ENCODE results near the gene TBL1XR1. TPM values are rescaled to one million over a fixed set of nuclear protein-coding genes. Genes with fewer than 3 reads are reported as not detected.
"Not testable (repeated sequence)": the region's sequence is repeated elsewhere in the genome, so short reads cannot be mapped to it uniquely, and the experiment has no call there.

TBL1XR1 gene
- total RNA-seq, 1 donor from 2014 or later, result 164 TPM

DNA sequence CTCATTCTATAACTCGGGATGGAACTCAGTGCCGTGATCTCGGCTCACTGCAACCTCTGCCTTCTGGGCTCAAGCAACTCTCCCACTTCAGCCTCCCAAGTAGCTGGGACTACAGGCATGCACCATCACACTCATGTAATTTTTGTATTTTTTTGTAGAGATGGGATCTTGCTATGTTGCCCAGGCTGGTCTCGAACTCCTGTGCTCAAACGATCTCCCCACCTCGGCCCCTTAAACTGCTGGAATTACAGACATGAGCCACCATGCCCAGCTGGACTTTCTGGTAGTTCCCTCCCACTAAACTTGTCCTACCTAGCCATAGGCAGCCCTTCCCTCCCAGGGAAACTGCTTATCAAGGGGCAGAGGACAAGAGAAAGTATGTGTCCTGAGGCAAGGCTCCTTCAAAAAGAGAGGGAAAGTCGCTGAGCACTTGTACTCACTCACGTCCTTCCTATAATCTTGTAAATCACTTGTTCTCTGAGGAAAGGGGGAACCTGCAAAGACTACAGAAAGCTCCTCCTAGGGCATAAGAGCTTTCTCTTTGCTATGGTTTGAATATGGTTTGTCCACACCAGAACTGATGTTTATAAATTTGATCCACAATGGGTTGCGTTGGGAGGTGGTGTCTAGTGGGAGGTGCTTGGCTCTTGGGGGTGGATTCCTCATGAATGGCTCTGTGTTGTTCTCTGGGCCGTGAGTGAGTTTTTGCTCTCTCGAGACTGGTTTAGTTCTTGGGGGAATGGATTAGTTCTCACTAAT is 13.6 kb upstream of the TBL1XR1 start:
- DNase-seq (ENCODE audit: low spot score), result no peak
- intact Hi-C loops (cut with DNase I), result no loop called here

GRCh38 chr3:177209509-177209908 is 12.2 kb upstream of the TBL1XR1 start:
- intact Hi-C loops (cut with DNase I), result no loop called here
- no peak for DNase-seq (ENCODE audit: low spot score)

GRCh38 chr3:177208781-177209180 is 11.5 kb upstream of the TBL1XR1 start:
- DNase-seq (ENCODE audit: low spot score), result no peak
- intact Hi-C loops (cut with DNase I), result no loop called here

DNA sequence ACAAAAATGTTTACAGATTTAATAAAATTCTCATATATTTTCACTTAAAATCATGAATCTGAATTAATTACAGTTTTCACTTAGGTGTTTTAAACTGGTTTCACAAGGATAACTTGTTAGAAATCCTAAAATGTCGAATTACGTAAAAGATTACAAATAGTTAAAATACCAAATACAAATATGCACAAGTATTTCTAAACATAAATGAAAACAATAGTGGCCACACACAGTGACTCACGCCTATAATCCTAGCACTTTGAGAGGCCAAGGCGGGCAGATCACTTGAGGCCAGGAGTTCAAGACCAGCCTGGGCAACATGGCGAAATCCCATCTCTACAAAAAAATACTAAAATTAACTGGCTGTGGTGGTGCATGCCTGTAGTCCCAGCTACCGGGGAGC is 10.9 kb upstream of the TBL1XR1 start:
- no peak for DNase-seq (ENCODE audit: low spot score)
- intact Hi-C loops (cut with DNase I), result no loop called here

DNA sequence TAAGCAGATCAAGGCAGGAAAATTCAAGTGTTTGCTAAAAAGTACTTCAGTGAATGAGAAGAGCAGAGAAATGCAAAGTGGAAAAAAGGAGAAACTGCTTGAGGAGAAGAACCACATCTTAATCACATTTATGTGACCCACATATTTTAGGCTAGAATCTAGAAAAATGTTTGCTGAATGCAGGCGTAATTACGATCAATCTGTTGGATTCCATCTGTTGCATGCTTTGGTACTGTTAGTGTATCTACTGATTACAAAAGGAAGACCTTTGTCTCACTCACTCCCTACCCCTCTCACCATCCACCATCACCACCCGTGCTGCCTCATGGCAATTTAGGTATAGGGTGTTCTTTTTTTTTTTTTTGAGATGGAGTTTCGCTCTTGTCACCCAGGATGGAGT is 9.7 kb upstream of the TBL1XR1 start:
- DNase-seq (ENCODE audit: low spot score), result no peak
- intact Hi-C loops (cut with DNase I), result no loop called here

DNA sequence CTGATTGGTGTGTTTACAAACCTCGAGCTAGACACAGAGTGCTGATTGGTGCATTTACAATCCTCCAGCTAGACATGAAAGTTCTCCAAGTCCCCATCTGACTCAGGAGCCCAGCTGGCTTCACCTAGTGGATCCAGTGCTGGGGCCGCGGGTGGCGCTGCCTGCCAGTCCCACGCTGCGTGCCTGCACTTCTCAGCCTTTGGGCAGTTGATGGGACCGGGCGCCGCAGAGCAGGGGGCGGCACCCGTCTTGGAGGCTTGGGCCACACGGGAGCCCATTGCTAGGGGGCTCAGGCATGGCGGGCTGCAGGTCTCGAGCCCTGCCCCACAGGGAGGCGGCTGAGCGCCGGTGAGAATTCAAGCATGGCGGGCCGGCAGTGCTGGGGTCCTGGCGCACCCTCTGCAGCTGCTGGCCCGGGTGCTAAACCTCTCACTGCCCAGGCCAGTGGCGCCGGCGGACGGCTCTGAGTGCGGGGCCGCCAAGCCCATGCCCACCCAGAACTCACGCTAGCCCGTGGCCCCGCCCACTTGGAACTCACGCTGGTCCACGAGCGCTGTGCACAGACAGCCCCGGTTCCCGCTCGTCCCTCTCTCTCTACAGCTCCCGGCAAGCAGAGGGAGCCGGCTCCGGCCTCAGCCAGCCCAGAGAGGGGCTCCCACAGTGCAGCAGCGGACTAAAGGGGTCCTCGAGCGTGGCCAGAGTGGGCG is 6.6 kb upstream of the TBL1XR1 start:
- DNase-seq (ENCODE audit: low spot score), result no peak
- intact Hi-C loops (cut with DNase I), result no loop called here

GRCh38 chr3:177203016-177203415 is 5.7 kb upstream of the TBL1XR1 start:
- intact Hi-C loops (cut with DNase I); DNase-seq (ENCODE audit: low spot score): not testable (repeated sequence)

DNA sequence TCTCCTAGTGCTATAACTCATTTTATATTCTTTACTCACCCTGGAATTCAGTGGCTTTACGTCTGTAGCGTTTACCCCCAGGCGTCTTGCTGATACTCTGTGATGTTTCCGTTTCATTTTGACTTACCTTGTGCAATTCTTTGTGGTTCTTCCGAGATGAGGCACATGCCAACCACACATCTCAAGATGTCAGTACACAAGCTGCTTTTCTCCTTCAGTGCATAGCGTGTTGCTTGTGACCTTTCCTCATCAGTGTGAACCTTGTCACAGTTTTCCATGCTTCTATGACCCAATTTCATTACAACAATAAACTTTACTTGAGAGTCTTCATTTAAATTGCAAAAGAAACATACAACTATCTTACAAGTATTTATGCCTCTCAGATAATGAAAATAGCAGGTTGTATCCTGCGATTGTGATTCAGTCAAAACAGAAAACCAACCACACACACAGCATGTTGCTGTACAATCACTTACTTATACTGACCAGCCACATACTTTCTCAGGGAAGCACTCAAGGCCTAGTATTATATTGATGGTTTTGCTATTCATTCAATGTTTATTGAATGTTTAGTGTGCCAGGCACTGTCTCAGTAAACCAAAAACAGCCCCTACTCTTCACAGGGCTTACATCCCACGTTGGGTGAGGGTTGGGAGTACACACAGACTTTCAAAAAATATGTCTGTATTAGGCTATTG is 4.6 kb upstream of the TBL1XR1 start:
- DNase-seq (ENCODE audit: low spot score), result no peak
- intact Hi-C loops (cut with DNase I), result no loop called here

- intact Hi-C loops (cut with DNase I), result loop anchor here (5.0 to 10.0 kb wide), 6 partner anchors 93 to 1183 kb away; no protein-coding TSS in a partner anchor
- no peak for DNase-seq (ENCODE audit: low spot score)
Measured at GRCh38 chr3:177199206-177199760, 2.0 kb upstream of the TBL1XR1 start.

- intact Hi-C loops (cut with DNase I), result loop anchor here (1.0 to 10.0 kb wide), 11 partner anchors 94 to 1184 kb away; no protein-coding TSS in a partner anchor
- DNase-seq (ENCODE audit: low spot score), result no peak
Measured at GRCh38 chr3:177197727-177198460, 612 bp upstream of the TBL1XR1 start.

DNA sequence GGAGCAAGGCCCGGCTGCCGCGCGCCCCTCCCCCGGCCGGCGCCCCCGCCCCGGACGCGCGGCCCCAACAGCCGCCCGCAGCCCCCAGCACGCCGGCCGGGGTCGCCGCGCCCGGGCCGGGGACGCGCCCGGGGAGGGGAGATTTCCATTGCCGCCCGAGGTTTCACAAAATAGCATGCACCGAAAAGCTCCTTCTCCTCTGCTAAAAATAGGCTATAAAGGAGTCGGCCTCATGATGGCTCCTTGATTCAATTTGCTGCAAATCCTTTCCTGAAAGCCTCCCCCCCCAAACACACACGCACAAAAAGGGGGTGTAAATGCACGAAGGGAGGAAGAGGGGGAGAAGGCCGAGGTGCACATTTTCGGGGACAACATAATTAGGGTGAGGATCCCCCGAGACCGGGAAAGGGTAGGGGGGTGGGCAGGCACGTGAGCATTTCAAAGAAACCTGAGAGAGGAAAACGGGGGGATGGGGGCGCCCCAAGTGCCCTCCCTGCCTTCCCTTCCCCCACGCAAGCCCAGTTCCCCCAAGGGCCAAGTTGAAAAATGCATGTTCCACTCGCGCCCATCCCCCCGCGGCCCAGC is 734 bp downstream of the TBL1XR1 start:
- intact Hi-C loops (cut with DNase I), result loop anchor here (1.0 to 10.0 kb wide), 11 partner anchors 96 to 1186 kb away; no protein-coding TSS in a partner anchor
- DNase-seq (ENCODE audit: low spot score), result peak; percentile 77

GRCh38 chr3:177196008-177196455 is 1.2 kb downstream of the TBL1XR1 start:
- DNase-seq (ENCODE audit: low spot score), result no peak
- intact Hi-C loops (cut with DNase I), result loop anchor here (2.0 to 10.0 kb wide), 9 partner anchors 96 to 1186 kb away; no protein-coding TSS in a partner anchor

- intact Hi-C loops (cut with DNase I), result loop anchor here (5.0 to 10.0 kb wide), 6 partner anchors 97 to 1187 kb away; no protein-coding TSS in a partner anchor
- DNase-seq (ENCODE audit: low spot score), result no peak
Measured at GRCh38 chr3:177195242-177195991, 1.9 kb downstream of the TBL1XR1 start.

- intact Hi-C loops (cut with DNase I), result loop anchor here (5.0 to 10.0 kb wide), 5 partner anchors 62 to 591 kb away; no protein-coding TSS in a partner anchor
Measured at GRCh38 chr3:177194299-177194698, 3.0 kb downstream of the TBL1XR1 start.

GRCh38 chr3:177193688-177194268 is 3.5 kb downstream of the TBL1XR1 start:
- no peak for DNase-seq (ENCODE audit: low spot score)
- intact Hi-C loops (cut with DNase I), result loop anchor here (5.0 to 10.0 kb wide), 5 partner anchors 61 to 591 kb away; no protein-coding TSS in a partner anchor

More at GRCh38 chr3:177194299-177194698, 3.0 kb downstream of the TBL1XR1 start:
- no peak for DNase-seq (ENCODE audit: low spot score)

GRCh38 chr3:177193275-177193674 is 4.0 kb downstream of the TBL1XR1 start:
- not testable (repeated sequence) for DNase-seq (ENCODE audit: low spot score)

More at GRCh38 chr3:177193275-177193674, 4.0 kb downstream of the TBL1XR1 start:
- intact Hi-C loops (cut with DNase I), result loop anchor here (5.0 to 10.0 kb wide), 5 partner anchors 61 to 592 kb away; no protein-coding TSS in a partner anchor

Measured in cardiac septum (tissue), 1 donor.